GM21786 (cell line): ENCODE data around the gene MED13.

Experiments
- ATAC-seq: cut with Tn5 transposase; IDR thresholded peaks from one replicate; pipeline ENCODE4 v1.9.1; 2021; ENCODE audit not compliant: unreplicated experiment

The MED13 gene

GRCh38 chr17:62064791-62065563 lies at the start of gene MED13:
Gene MED13 (minus strand): TSS chr17:62065278. CDS start chr17:62065205, 73 bp downstream.
- no peak for ATAC-seq

- no peak for ATAC-seq
Measured at GRCh38 chr17:62112229-62112628, 47.2 kb upstream of the MED13 start.

- ATAC-seq = no peak
Measured at GRCh38 chr17:62111562-62112171, 46.6 kb upstream of the MED13 start.

GRCh38 chr17:62110923-62111484 lies 45.9 kb upstream of the MED13 start:
- ATAC-seq = no peak

- ATAC-seq = no peak
Measured at GRCh38 chr17:62109924-62110323, 44.8 kb upstream of the MED13 start.

GRCh38 chr17:62109378-62109902 lies 44.4 kb upstream of the MED13 start:
- peak; percentile 97 for ATAC-seq

- no peak for ATAC-seq
Measured at GRCh38 chr17:62105861-62106260, 40.8 kb upstream of the MED13 start.

- no peak for ATAC-seq
Measured at GRCh38 chr17:62105357-62105756, 40.3 kb upstream of the MED13 start.

- no peak for ATAC-seq
Measured at GRCh38 chr17:62101515-62101914, 36.4 kb upstream of the MED13 start.

GRCh38 chr17:62101090-62101489 lies 36.0 kb upstream of the MED13 start:
- ATAC-seq = no peak

GRCh38 chr17:62100055-62100454 lies 35.0 kb upstream of the MED13 start:
- ATAC-seq = no peak

GRCh38 chr17:62099532-62099931 lies 34.5 kb upstream of the MED13 start:
- ATAC-seq = no peak

GRCh38 chr17:62098623-62099231 lies 33.6 kb upstream of the MED13 start:
- ATAC-seq = peak; percentile 85

- no peak for ATAC-seq
Measured at GRCh38 chr17:62096401-62096670, 31.3 kb upstream of the MED13 start.

GRCh38 chr17:62094175-62094574 lies 29.1 kb upstream of the MED13 start:
- ATAC-seq = no peak

- ATAC-seq = peak; percentile 96
Measured at GRCh38 chr17:62093188-62094155, 28.4 kb upstream of the MED13 start.

- no peak for ATAC-seq
Measured at GRCh38 chr17:62092784-62093183, 27.7 kb upstream of the MED13 start.

GRCh38 chr17:62091804-62092203 lies 26.7 kb upstream of the MED13 start:
- no peak for ATAC-seq

- no peak for ATAC-seq
Measured at GRCh38 chr17:62090868-62091267, 25.8 kb upstream of the MED13 start.

- ATAC-seq = no peak
Measured at GRCh38 chr17:62090021-62090824, 25.1 kb upstream of the MED13 start.
